SH-SY5Y (cell line): ENCODE data around the gene RFTN2.

Experiments
- GATA2 ChIP-seq: IDR thresholded peaks from 2 replicates; pipeline ENCODE4 v1.6.1; 2011; ENCODE audit warnings: mild to moderate bottlenecking, low read depth, low read length
- GATA3 ChIP-seq: IDR thresholded peaks from 2 replicates; pipeline ENCODE4 v1.6.1; 2011; ENCODE audit warnings: low read depth, mild to moderate bottlenecking, low read length, moderate library complexity

DNA sequence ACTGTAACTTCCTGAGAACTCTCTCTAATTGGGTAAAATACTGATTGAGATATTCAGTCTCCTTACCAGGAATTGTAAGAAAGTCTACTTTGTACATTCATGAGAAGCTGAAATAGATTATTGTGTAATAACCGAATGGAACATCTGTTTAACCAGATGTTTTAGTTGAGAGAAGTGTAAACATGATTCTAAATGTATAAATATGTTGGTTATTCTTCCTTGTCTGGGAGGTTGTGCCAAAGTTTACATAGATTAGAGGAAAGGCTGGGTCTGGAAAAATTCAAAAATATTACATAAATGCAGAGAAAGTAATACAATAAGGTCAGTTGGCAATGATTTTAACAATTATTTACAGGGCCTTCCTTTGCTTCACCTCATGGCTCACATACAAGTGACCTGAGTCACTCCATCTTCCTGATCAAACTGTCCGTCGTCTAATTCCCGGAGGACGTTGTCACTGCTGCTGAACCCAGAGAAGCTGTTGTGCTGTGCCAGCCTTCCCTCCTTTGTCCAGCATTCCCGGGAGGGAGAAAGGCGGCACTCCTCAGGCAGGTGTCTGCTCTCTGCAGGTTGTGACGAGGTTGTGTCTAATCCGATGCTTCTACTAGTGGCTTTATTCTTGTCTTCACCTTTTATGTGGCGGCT, 103.6 kb downstream of the RFTN2 start:
- TF ChIP-seq GATA3: no peak
- TF ChIP-seq GATA2: no peak
